ENCODE data around the gene TMEM123. TPM values are rescaled to one million over a fixed set of nuclear protein-coding genes. Genes with fewer than 3 reads are reported as not detected.
A peak's percentile ranks its signal among the peaks of the same experiment; 100 is the strongest.

Gene TMEM123
- total and polyA plus RNA-seq, 2 of the 13 experiments (the other 11 are each of a cell fraction or from before 2014, with no cell fraction given) = 365 to 2,761 TPM

GRCh38 chr11:102452461-102453301 lies at the start of gene TMEM123 (continued):
- TF ChIP-seq PRDM4 (CRISPR knock-in tag; IDR thresholded peaks at IDR 0.05; ENCODE audit: borderline replicate concordance) (no peak), E2F1 (CRISPR knock-in tag; IDR thresholded peaks at IDR 0.05) (no peak), HIC2 (CRISPR knock-in tag; IDR thresholded peaks at IDR 0.05; ENCODE audit: low read depth) (no peak), NKX3-1 (CRISPR knock-in tag; IDR thresholded peaks at IDR 0.05) (no peak), RAD21 (CRISPR knock-in tag; IDR thresholded peaks at IDR 0.05) (peak; percentile 43; the same call in 1 of the 2 replicates), STAT5B (CRISPR knock-in tag; IDR thresholded peaks at IDR 0.05) (no peak)
- TF ChIP-seq, protein P1, sequence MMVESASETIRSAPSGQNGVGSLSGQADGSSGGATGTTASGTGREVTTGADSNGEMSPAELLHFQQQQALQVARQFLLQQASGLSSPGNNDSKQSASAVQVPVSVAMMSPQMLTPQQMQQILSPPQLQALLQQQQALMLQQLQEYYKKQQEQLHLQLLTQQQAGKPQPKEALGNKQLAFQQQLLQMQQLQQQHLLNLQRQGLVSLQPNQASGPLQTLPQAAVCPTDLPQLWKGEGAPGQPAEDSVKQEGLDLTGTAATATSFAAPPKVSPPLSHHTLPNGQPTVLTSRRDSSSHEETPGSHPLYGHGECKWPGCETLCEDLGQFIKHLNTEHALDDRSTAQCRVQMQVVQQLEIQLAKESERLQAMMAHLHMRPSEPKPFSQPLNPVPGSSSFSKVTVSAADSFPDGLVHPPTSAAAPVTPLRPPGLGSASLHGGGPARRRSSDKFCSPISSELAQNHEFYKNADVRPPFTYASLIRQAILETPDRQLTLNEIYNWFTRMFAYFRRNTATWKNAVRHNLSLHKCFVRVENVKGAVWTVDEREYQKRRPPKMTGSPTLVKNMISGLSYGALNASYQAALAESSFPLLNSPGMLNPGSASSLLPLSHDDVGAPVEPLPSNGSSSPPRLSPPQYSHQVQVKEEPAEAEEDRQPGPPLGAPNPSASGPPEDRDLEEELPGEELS (CRISPR knock-in tag; IDR thresholded peaks at IDR 0.05) = peak; percentile 14; the same call in 1 of the 2 replicates

Data from HepG2 (cell line).